AG04450 (cell line): ENCODE results near the gene WDR1. TPM values are rescaled to one million over a fixed set of nuclear protein-coding genes. Genes with fewer than 3 reads are reported as not detected.

Experiments
- CTCF ChIA-PET: fragments of 300-600, 350-600 bp; formaldehyde crosslinking; extraction: SDS; loops from one replicate; lab custom pipeline; 2022; ENCODE audit warnings: antibody characterized with exemption, inconsistent platforms; lab: Charles Lee
- POLR2A ChIA-PET: fragments of 350-600 bp; formaldehyde crosslinking; extraction: SDS; loops from one replicate; lab custom pipeline; 2021; ENCODE audit warnings: antibody characterized with exemption, inconsistent platforms; lab: Yijun Ruan, JAX
- DNase-seq: peaks from one replicate; pipeline ENCODE4 v3.0.0-alpha.2; 2011; ENCODE audit warnings: low read depth, low spot score
- H3K27ac ChIP-seq: one replicate; pipeline ENCODE4 v1.5.1; 2012; ENCODE audit warnings: low read depth, low read length, control low read depth
- H3K27me3 ChIP-seq: one replicate; pipeline ENCODE4 v1.6.0; 2012; ENCODE audit warnings: low read length; ENCODE audit not compliant: control insufficient read depth, insufficient read depth
- H3K4me3 ChIP-seq: 2 replicates; pipeline ENCODE4 v1.5.1; 2011; ENCODE audit warnings: mild to moderate bottlenecking, low read depth, low read length, control low read depth
- H3K9me3 ChIP-seq: 2 replicates; pipeline ENCODE4 v1.5.1; 2012; ENCODE audit warnings: low read length; ENCODE audit not compliant: control insufficient read depth, insufficient read depth
- polyA plus RNA-seq: library from polyadenylated mRNA; depleted of rRNA; stranded (reverse); fragments of >200 nt; gene quantifications from 2 replicates; pipeline ENCODE4 v1.2.3, GENCODE V29; 2011
- TF ChIP-seq, protein P1 (sequence below): IDR thresholded peaks from 2 replicates; pipeline ENCODE4 v1.5.1; 2011; ENCODE audit warnings: low read depth, low read length, control low read depth, inconsistent platforms

WDR1 gene
- polyA plus RNA-seq, 1 experiment, result 735 TPM

GRCh38 chr4:10082459-10083272 is 33.9 kb downstream of the WDR1 start:
- no peaks in the 10 kb centered on the region for H3K9me3 ChIP-seq
- CTCF ChIA-PET, result no interaction called here
- POLR2A ChIA-PET, result no interaction called here
- H3K27ac ChIP-seq, result no peak overlapping the region
- TF ChIP-seq, protein P1, sequence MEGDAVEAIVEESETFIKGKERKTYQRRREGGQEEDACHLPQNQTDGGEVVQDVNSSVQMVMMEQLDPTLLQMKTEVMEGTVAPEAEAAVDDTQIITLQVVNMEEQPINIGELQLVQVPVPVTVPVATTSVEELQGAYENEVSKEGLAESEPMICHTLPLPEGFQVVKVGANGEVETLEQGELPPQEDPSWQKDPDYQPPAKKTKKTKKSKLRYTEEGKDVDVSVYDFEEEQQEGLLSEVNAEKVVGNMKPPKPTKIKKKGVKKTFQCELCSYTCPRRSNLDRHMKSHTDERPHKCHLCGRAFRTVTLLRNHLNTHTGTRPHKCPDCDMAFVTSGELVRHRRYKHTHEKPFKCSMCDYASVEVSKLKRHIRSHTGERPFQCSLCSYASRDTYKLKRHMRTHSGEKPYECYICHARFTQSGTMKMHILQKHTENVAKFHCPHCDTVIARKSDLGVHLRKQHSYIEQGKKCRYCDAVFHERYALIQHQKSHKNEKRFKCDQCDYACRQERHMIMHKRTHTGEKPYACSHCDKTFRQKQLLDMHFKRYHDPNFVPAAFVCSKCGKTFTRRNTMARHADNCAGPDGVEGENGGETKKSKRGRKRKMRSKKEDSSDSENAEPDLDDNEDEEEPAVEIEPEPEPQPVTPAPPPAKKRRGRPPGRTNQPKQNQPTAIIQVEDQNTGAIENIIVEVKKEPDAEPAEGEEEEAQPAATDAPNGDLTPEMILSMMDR, result no peak
- H3K27me3 ChIP-seq, result no peaks in the 10 kb centered on the region
- no peak overlapping the region for H3K4me3 ChIP-seq
- no peak for DNase-seq

GRCh38 chr4:10082047-10082446 is 34.6 kb downstream of the WDR1 start:
- H3K27ac ChIP-seq, result no peak overlapping the region
- no peaks in the 10 kb centered on the region for H3K27me3 ChIP-seq
- no peak for DNase-seq
- H3K9me3 ChIP-seq, result no peaks in the 10 kb centered on the region
- TF ChIP-seq, protein P1, result no peak
- H3K4me3 ChIP-seq, result no peak overlapping the region
- CTCF ChIA-PET, result no interaction called here
- POLR2A ChIA-PET, result no interaction called here

DNA sequence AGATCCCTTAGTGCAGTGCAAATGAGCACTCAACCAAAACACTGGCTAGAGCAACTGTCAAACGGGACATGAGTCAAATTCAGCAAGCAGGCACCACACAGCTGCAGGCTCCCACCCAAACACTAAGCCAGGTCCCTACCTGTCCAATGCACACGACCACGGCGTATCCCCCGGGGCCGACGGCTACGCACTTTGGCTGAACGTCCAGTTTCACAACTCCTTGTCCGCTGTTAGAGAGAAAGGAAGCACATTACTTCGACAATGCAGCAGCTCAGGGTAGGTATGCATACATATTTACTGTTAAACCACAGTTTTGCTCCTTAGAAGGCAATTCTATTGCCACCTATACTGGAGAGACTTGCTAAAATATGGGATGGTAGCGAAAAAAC is 35.4 kb downstream of the WDR1 start:
- ChIA-PET POLR2A (no interaction called here), CTCF (no interaction called here)
- TF ChIP-seq, protein P1, result no peak
- no peaks in the 10 kb centered on the region for H3K27me3 ChIP-seq
- H3K9me3 ChIP-seq, result no peaks in the 10 kb centered on the region
- no peak for DNase-seq
- H3K4me3 ChIP-seq, result no peak overlapping the region
- no peak overlapping the region for H3K27ac ChIP-seq

DNA sequence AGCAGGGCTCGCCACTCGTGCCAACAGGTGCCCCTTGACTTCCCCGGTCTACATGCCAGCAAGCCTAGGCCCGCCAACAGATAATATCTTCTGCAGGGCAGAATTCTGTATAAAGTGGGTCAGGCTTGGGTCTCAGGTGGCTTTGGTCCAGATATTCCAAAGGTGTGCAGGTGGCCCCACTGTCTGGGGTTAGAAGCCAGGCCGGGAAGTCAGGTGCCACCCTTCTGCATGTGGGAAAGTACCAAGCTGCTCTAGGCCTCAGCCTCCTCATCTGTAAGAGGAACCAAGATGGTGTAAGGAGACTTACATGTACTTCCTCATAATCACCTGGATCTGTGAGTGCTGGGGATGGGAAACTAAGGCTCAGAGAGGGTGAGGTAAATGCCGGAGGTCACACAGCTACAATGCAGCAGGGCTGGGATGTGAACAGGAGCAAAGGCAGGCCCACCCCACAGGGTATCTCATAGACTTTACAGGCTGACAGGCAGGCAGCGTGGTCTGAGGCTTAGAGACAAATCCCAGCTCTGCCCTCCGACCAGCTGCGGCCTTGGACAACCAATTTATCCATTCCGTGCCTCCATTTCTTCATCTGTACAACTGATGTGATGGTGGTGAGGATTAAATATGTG is 35.9 kb downstream of the WDR1 start:
- TF ChIP-seq, protein P1, result no peak
- POLR2A ChIA-PET, result interaction anchor here (0.6 kb wide), 1 partner anchor 9 kb away, joined by 3 read pairs; no protein-coding TSS in a partner anchor
- H3K27me3 ChIP-seq, result no peaks in the 10 kb centered on the region
- CTCF ChIA-PET, result no interaction called here
- H3K27ac ChIP-seq, result no peak overlapping the region
- no peaks in the 10 kb centered on the region for H3K9me3 ChIP-seq
- H3K4me3 ChIP-seq, result no peak overlapping the region
- DNase-seq, result no peak
